K562 (cell line): ENCODE data around the gene TERT. TPM values are rescaled to one million over a fixed set of nuclear protein-coding genes. Genes with fewer than 3 reads are reported as not detected.

Experiments
- ATAC-seq: fragments of 200-7000 bp; cut with Tn5 transposase; 3 replicates; pipeline ENCODE4 v1.9.1; 2020; ENCODE audit warnings: moderate library complexity
- BruUV-seq: library from RNA; stranded (reverse); fragments of 400-500 nt; replicated peaks from 2 replicates; lab custom pipeline; 2021; lab: Mats Ljungman, UMichigan
- CTCF ChIA-PET: fragments of 300-600 bp; formaldehyde crosslinking; extraction: SDS; loops from one replicate; lab custom pipeline; 2021; ENCODE audit warnings: low intra/inter-chr PET ratio; lab: Yijun Ruan, JAX
- POLR2A ChIA-PET: fragments of 300-600, 350-650 bp; sonication (Branson Sonifier 250); formaldehyde crosslinking; extraction: SDS; loops from one replicate; lab custom pipeline; 2021; ENCODE audit warnings: antibody characterized with exemption, inconsistent platforms; lab: Yijun Ruan, JAX
- DNase-seq, 4 experiments: peaks; one replicate each; pipeline versions ENCODE4 v3.0.0 to v3.0.0-alpha.2; 2011 to 2018; ENCODE audit warnings: low spot score in 3 of 4, mixed read lengths in 3 of 4; ENCODE audit errors: extremely low read depth in 1 of 4
- FAIRE-seq: peaks from 2 replicates; lab custom pipeline; 2011; peaks lifted over from hg19 to GRCh38; lab: Jason Lieb, UNC
- H2AFZ ChIP-seq: 2 replicates; pipeline ENCODE4 v1.6.0; 2011; ENCODE audit warnings: low read depth, low read length, control low read depth, inconsistent platforms
- H3K27ac ChIP-seq: fragments of 200-600 bp; 3 replicates; pipeline ENCODE4 v1.8.0; 2011; ENCODE audit warnings: low read depth, mild to moderate bottlenecking, control low read depth, inconsistent platforms, low read length, moderate library complexity, mixed read lengths; ENCODE audit errors: extremely low read depth
- H3K27me3 ChIP-seq, 2 experiments: fragments of 300-600 bp in 1 of 2; 2 replicates in 1 of 2; 3 replicates in 1 of 2; pipeline versions ENCODE4 v1.6.0 to v1.8.0; 2011; ENCODE audit warnings: inconsistent platforms in 2 of 2, low read length in 2 of 2, mild to moderate bottlenecking in 1 of 2, mixed read lengths in 1 of 2, moderate library complexity in 1 of 2; ENCODE audit not compliant: control insufficient read depth in 2 of 2, insufficient read depth in 2 of 2
- H3K36me3 ChIP-seq: fragments of 300-600 bp; 3 replicates; pipeline ENCODE4 v1.8.0; 2011; ENCODE audit warnings: mild to moderate bottlenecking, low read length, inconsistent platforms; ENCODE audit not compliant: control insufficient read depth, insufficient read depth
- H3K4me1 ChIP-seq, 2 experiments: fragments of 200-600 bp in 1 of 2; replicated peaks in 1 of 2; 2 replicates in 1 of 2; 3 replicates in 1 of 2; pipeline versions ENCODE4 v1.5.1 to v1.8.0; 2011; ENCODE audit warnings: inconsistent platforms in 2 of 2, low read length in 2 of 2, mild to moderate bottlenecking in 1 of 2, mixed read lengths in 1 of 2, moderate library complexity in 1 of 2; ENCODE audit not compliant: control insufficient read depth in 2 of 2, insufficient read depth in 2 of 2
- H3K4me2 ChIP-seq: 2 replicates; pipeline ENCODE4 v1.6.1; 2011; ENCODE audit warnings: low read length, control low read depth, inconsistent platforms, mixed read lengths; ENCODE audit not compliant: insufficient read depth
- H3K4me3 ChIP-seq: fragments of 200-600 bp; sonication (generic), shearing (Covaris generic); 2 replicates; pipeline ENCODE4 v1.5.1; 2016; ENCODE audit warnings: control low read depth, inconsistent platforms
- H3K79me2 ChIP-seq: fragments of 200-600 bp; 3 replicates; pipeline ENCODE4 v1.8.0; 2011; ENCODE audit warnings: low read length, inconsistent platforms; ENCODE audit not compliant: control insufficient read depth, insufficient read depth
- H3K9ac ChIP-seq, 2 experiments: 2 replicates each; pipeline versions ENCODE4 v1.6.0 to v1.6.1; 2011; ENCODE audit warnings: low read depth in 2 of 2, low read length in 2 of 2, control low read depth in 1 of 2, inconsistent platforms in 1 of 2, mild to moderate bottlenecking in 1 of 2, mixed read lengths in 1 of 2; ENCODE audit not compliant: insufficient read depth in 1 of 2
- H3K9me1 ChIP-seq: one replicate; pipeline ENCODE4 v1.6.0; 2011; ENCODE audit warnings: inconsistent platforms, mild to moderate bottlenecking, low read length, moderate library complexity; ENCODE audit not compliant: control insufficient read depth, insufficient read depth
- H3K9me3 ChIP-seq: replicated peaks from 2 replicates; pipeline ENCODE4 v1.5.1; 2011; ENCODE audit warnings: low read depth, low read length, inconsistent platforms; ENCODE audit not compliant: control insufficient read depth, insufficient read depth
- H4K20me1 ChIP-seq: replicated peaks from 2 replicates; pipeline ENCODE4 v1.6.1; 2011; ENCODE audit warnings: low read length, inconsistent platforms, mixed read lengths; ENCODE audit not compliant: control insufficient read depth, insufficient read depth
- CBFA2T3 ChIP-seq: fragments of 450-650 bp; IDR thresholded peaks from 2 replicates; pipeline ENCODE4 v1.6.1; 2017
- CCAR2 ChIP-seq: fragments of 200-400 bp; formaldehyde crosslinking; IDR thresholded peaks from 2 replicates; pipeline ENCODE4 v1.6.1; 2017; ENCODE audit warnings: mild to moderate bottlenecking, low read depth, low read length
- CREB5 ChIP-seq: fragments of 250-450 bp; sonication (Bioruptor Pico); IDR thresholded peaks from 2 replicates; pipeline ENCODE4 v1.5.0; 2020; ENCODE audit warnings: mild to moderate bottlenecking
- DNMT1 ChIP-seq: fragments of 450-650 bp; IDR thresholded peaks from 2 replicates; pipeline ENCODE4 v1.6.1; 2016; ENCODE audit warnings: antibody characterized with exemption, mild to moderate bottlenecking
- FOXJ2 ChIP-seq: fragments of 200-800 bp; sonication (Bioruptor generic); IDR thresholded peaks from 2 replicates; pipeline ENCODE4 v1.6.1; 2016; ENCODE audit warnings: missing genetic modification characterization, missing compliant biosample characterization
- HDAC2 ChIP-seq: fragments of 450-650 bp; IDR thresholded peaks from 2 replicates; pipeline ENCODE4 v1.6.1; 2016; ENCODE audit warnings: mild to moderate bottlenecking
- HNRNPLL ChIP-seq: fragments of 200-400 bp; formaldehyde crosslinking; IDR thresholded peaks from 2 replicates; pipeline ENCODE4 v1.6.1; 2017; ENCODE audit warnings: low read length, low read depth, mild to moderate bottlenecking; ENCODE audit not compliant: poor library complexity, severe bottlenecking
- OTX1 ChIP-seq: fragments of 450-650 bp; formaldehyde crosslinking; IDR thresholded peaks from 2 replicates; pipeline ENCODE4 v1.4.0; 2022; ENCODE audit warnings: mild to moderate bottlenecking
- POLR2A ChIP-seq: fragments of 450-650 bp; conservative IDR thresholded peaks from 2 replicates; pipeline ENCODE4 v1.6.1; 2016
- POLR3G ChIP-seq: IDR thresholded peaks from 2 replicates; pipeline ENCODE4 v1.6.1; 2011; ENCODE audit not compliant: insufficient read length, insufficient replicate concordance; ENCODE audit errors: extremely low read depth
- RBM17 ChIP-seq: fragments of 200-400 bp; formaldehyde crosslinking; IDR thresholded peaks from 2 replicates; pipeline ENCODE4 v1.6.1; 2017; ENCODE audit warnings: low read depth, mild to moderate bottlenecking, low read length, borderline replicate concordance
- SIRT6 ChIP-seq: IDR thresholded peaks from one replicate; pipeline ENCODE4 v1.6.1; 2012; ENCODE audit warnings: low read depth, mild to moderate bottlenecking, control low read depth, inconsistent platforms, low read length, moderate library complexity
- TBL1XR1 ChIP-seq, 2 experiments: IDR thresholded peaks; 2 replicates each; pipeline ENCODE4 v1.6.1; 2012; ENCODE audit warnings: improper control_type of control experiment in 2 of 2, low read length in 2 of 2, mild to moderate bottlenecking in 1 of 2
- TCF7 ChIP-seq: sonication (generic); IDR thresholded peaks from 2 replicates; pipeline ENCODE4 v1.6.1; 2016; ENCODE audit warnings: antibody characterized with exemption, borderline replicate concordance
- ZNF253 ChIP-seq: fragments of 250-450 bp; sonication (Bioruptor Pico); conservative IDR thresholded peaks from 2 replicates; pipeline ENCODE4 v1.6.1; 2021; ENCODE audit warnings: mild to moderate bottlenecking
- ZNF717 ChIP-seq: fragments of 250-450 bp; sonication (Bioruptor Pico); IDR thresholded peaks from 2 replicates; pipeline ENCODE4 v1.5.0; 2021
- ZNF780A ChIP-seq: fragments of 250-450 bp; sonication (Bioruptor Pico); IDR thresholded peaks from 2 replicates; pipeline ENCODE4 v1.5.0; 2021; ENCODE audit warnings: mild to moderate bottlenecking
- WGBS: fragments of 100-300 bp; shearing (Covaris generic); methylation state at CpG from one replicate; pipeline ENCODE4 v1.1.6; 2016; ENCODE audit warnings: low coverage, mixed read lengths; ENCODE audit not compliant: insufficient coverage; ENCODE audit errors: missing lambda C conversion rate; 5-methylcytosine and 5-hydroxymethylcytosine counted together
- in situ Hi-C: fragments of 300-500 bp; cut with MboI; formaldehyde crosslinking; loops from 4 replicates; pipeline ENCODE4 v1.15.0; 2018; ENCODE audit warnings: inconsistent platforms, mixed read lengths
- intact Hi-C: fragments of 100-400 bp; cut with micrococcal nuclease; formaldehyde crosslinking; loops from 2 replicates; pipeline ENCODE4 v1.14.2; 2022
- polyA plus RNA-seq, 8 experiments: library from polyadenylated mRNA; depleted of rRNA in 4 of 8; stranded (reverse) in 5 of 8; unstranded in 3 of 8; fragments of >200 nt; fragmentation: Nextera tagmentation in 2 of 8; fragmentation: Illumina TruSeq in 1 of 8; extraction: Ambion mirVana in 2 of 8; extraction: Trizol in 1 of 8; gene quantifications; 2 replicates each; pipeline versions ENCODE4 v1.2.1 to v1.2.3, GENCODE V29; 2011 to 2014; ENCODE audit warnings: inconsistent platforms in 1 of 8, missing spikeins in 1 of 8
- total RNA-seq, 7 experiments: library from RNA; depleted of rRNA in 6 of 7; stranded (reverse); fragments of >200 nt in 6 of 7; fragmentation: Illumina TruSeq in 2 of 7; extraction: Trizol in 2 of 7; gene quantifications; 2 replicates each; pipeline versions ENCODE4 v1.2.1 to v1.2.3, GENCODE V29; 2011 to 2021; ENCODE audit warnings: low replicate concordance in 1 of 7
- TF ChIP-seq, protein P1 (sequence below): fragments of 450-650 bp; IDR thresholded peaks from 2 replicates; pipeline ENCODE4 v1.6.1; 2016; ENCODE audit warnings: antibody characterized with exemption

The TERT gene
- total and polyA plus RNA-seq, 9 of the 15 experiments (the other 6 are each of a cell fraction or from before 2014, with no cell fraction given): 0.08 to 4.5 (median 0.98) TPM; not detected in 1

GRCh38 chr5:1330146-1330846, 35.4 kb upstream of the TERT start:
- ChIA-PET POLR2A (no interaction called here), CTCF (no interaction called here)
- H3K36me3 ChIP-seq: peaks cover 75% of the 10 kb centered on the region
- H3K4me2 ChIP-seq: no peak overlapping the region
- intact Hi-C loops (no loop called here), in situ Hi-C loops (no loop called here)
- H2AFZ ChIP-seq: no peak overlapping the region
- H3K9ac ChIP-seq: no peak overlapping the region
- peaks cover 37% of the 10 kb centered on the region for H4K20me1 ChIP-seq
- H3K9me3 ChIP-seq: no peaks in the 10 kb centered on the region
- TF ChIP-seq CCAR2: no peak
- no peak for TF ChIP-seq CREB5 (CRISPR knock-in tag)
- no peak for TF ChIP-seq TBL1XR1 (IDR thresholded peaks at IDR 0.05; ENCODE audit: low read length in 2 of 2)
- no peak for TF ChIP-seq OTX1
- TF ChIP-seq SIRT6: no peak
- no peak for TF ChIP-seq HDAC2
- TF ChIP-seq, protein P1, sequence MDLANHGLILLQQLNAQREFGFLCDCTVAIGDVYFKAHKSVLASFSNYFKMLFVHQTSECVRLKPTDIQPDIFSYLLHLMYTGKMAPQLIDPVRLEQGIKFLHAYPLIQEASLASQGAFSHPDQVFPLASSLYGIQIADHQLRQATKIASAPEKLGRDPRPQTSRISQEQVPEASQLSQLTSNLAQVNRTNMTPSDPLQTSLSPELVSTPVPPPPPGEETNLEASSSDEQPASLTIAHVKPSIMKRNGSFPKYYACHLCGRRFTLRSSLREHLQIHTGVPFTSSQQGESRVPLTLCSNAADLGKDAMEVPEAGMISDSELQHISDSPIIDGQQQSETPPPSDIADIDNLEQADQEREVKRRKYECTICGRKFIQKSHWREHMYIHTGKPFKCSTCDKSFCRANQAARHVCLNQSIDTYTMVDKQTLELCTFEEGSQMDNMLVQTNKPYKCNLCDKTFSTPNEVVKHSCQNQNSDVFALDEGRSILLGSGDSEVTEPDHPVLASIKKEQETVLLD: no peak
- no peak for TF ChIP-seq RBM17
- TF ChIP-seq DNMT1: no peak
- no peak for TF ChIP-seq ZNF253
- no peak for TF ChIP-seq FOXJ2
- no peak for TF ChIP-seq CBFA2T3
- no peak for TF ChIP-seq TCF7
- no peak for TF ChIP-seq ZNF717
- TF ChIP-seq ZNF780A: no peak
- no peak for TF ChIP-seq HNRNPLL
- TF ChIP-seq POLR2A: no peak
- TF ChIP-seq POLR3G: no peak
- no peak overlapping the region for H3K27ac ChIP-seq
- no peak overlapping the region for H3K4me3 ChIP-seq
- H3K27me3 ChIP-seq: no peaks in the 10 kb centered on the region
- FAIRE-seq: no peak
- peaks cover 0 to 19% of the 10 kb centered on the region in 2 experiments; a peak in 2 of 5 replicates for H3K4me1 ChIP-seq
- no TSS peak for BruUV-seq
- no peak for DNase-seq
- no peaks in the 10 kb centered on the region for H3K9me1 ChIP-seq
- peaks cover 6% of the 10 kb centered on the region; the same call in 1 of the 3 replicates for H3K79me2 ChIP-seq
- WGBS: 87% methylated on average over 23 of the region's 23 CpGs
- no peak for ATAC-seq
